Hematopoietic multipotent progenitor cell treated with erythropoietin and hydrocortisone succinate and interleukin-3 and kit ligand, for 6 days (in vitro differentiated cells): Measurements from ENCODE around the gene HOXB1.
A peak's percentile ranks its signal among the peaks of the same experiment; 100 is the strongest.
"Not testable (repeated sequence)": the region's sequence is repeated elsewhere in the genome, so short reads cannot be mapped to it uniquely, and the experiment has no call there.

Source experiments
- DNase-seq: peaks from one replicate; pipeline ENCODE4 v3.0.0-alpha.2; 2015

HOXB1 gene

DNA sequence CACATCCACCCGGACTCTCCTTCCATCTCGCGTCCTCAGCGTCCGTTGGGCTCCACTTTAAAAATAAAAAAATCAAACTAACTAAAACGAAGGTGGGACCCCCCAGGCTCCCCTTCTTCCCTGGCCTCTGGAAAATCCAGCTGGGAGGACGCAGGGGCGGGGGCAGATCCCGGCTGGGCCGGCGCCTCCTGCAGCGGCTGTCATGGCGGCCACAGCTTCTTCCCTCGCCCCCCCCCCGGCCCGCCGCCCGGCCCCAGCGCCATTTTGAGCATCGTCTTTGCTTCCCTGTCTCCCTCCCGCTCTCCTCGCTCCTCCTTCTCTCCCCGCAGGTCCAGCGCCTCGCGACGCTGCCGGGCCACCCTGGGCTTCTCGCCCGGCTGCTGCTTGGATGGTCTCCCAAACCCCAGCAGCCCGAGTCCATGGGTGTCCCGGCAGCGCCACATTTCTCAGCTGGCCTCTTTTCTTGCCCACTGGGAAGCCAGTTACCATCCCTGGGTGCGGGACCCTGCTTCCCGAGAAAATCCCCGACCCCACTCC is 10.8 kb upstream of the HOXB1 start:
- peak; percentile 70 for DNase-seq

DNA sequence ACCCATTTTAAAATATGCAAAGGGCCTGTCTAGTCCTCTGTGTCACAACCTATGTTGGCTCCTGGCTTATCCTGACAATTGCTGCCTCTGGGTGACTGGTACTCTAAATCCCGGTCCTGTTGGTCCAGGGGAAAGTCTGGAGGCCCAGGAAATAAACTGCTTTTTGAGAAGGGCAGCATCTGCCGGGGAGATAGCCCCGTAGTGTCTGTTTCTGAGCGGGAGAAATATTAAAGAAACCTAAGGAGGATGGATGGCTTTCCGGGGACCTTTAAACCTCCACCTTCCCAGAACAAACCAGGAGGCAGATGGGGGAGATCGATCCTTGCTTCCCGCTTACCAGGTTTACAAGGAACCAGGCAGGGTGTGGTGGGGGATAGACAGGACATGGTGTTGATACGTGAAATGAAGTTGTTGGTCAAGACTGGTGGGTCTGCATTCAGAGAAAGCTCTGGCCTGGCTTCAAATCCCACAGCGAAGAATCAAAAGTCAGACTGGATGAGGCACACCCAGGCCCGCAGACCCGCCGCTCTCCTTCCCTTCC is 10.3 kb upstream of the HOXB1 start:
- DNase-seq = peak; percentile 44

DNA sequence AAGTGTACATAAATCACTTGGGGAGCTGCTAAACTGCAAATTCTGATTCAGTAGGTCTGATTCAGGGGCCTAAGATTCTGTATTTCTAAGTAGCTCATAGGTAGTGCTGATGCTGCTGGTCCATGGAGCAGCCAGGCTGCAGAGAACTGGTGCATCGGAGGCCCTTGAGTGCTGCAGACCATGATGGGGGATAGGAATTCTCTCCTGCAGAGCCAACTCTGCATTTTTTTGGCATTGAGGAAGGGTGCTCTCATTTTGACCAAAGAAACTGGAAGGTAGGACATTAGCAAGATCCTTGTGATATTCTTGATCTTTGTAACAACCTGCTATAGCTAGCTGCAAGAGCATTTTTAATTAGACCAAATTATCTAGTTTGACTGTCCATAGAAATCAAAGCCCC is 9.4 kb upstream of the HOXB1 start:
- no peak for DNase-seq

DNA sequence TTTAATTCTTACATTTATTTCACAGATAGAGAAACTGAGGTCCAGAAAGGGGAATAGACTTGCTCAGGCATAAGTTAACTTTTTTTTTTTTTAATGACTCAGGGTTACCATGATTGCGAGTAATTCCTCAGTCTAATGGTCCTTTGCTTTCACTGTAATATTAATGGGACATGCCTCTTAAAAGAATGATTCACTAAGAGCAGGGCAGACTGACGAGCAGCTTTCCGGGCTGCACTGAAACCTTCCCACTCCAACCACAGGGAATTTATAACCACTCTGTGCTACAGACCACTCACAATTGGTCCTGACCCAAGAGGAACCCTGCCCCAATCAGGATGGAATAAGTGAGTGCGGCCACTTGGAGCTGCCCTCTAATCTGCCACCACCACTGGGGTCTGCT is 8.4 kb upstream of the HOXB1 start:
- no peak for DNase-seq

DNA sequence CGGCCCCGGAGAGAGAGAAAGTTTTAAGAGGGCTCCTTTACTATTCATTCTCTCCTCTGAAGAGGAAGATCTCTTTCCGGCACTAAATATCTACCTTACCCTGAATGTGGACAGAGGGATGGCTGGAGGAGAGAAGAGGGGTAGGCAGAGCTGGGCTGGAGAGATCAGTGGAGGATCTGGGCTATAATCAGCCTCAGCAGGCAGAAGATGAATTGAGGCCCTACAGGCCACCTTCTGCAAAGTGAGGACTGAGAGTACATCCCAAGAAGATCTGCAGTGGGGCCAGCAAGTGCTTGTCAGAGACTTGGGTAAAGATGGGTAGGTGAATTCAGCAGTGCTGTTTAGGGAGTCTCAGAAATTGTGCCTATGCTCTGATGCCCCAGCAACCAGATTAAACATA is 6.5 kb upstream of the HOXB1 start:
- no peak for DNase-seq

DNA sequence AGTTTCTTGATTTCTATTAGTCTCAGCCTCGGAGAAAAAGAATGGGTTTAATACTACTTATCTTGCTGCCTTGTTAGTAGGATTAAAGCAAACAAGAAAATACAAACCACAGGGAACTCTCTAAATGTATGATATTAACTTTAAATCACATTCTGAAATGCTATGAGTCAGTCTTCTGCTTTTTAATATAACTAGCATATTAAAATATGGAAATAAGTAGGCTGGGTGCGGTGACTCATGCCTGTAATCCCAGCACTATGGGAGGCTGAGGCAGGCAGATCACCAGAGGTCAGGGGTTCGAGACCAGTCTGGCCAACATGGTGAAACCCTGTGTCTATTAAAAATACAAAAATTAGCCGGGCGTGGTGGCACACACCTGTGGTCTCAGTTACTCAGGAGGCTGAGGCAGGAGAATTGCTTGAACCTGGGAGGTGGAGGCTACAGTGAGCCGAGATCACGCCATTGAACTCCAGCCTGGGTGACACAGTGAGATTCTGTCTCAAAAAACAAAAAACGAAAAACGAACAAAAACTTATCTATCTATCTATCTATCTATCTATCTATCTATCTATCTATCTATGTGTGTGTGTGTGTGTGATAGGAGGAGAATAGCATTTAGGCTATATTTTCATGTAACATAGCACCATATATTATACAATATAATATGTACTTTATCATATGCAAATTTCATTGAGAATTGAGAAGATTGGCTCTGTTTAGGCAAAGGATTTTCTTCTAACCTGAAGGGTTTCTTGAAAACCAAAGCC is 5.2 kb upstream of the HOXB1 start:
- DNase-seq = not testable (repeated sequence)

DNA sequence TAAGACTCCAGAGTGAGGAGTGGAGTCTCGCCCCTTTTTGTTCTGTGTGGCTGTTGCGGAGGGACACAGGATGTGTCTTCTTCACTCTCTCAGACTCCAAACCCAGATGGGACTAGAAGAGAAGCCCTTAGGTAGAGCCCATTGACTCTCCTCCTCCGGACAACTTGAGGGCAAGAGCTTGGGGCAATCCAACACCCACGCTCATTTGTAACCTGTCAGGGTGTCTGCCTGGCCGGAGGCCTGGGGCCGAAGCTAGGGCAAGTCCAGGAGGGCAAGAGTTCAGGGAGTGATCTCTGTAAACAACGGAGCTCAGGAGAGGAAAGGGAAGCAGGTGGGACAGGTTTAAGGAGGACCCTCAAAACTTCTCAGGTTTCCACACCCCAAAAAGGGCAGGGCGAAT is 1.4 kb upstream of the HOXB1 start:
- no peak for DNase-seq

DNA sequence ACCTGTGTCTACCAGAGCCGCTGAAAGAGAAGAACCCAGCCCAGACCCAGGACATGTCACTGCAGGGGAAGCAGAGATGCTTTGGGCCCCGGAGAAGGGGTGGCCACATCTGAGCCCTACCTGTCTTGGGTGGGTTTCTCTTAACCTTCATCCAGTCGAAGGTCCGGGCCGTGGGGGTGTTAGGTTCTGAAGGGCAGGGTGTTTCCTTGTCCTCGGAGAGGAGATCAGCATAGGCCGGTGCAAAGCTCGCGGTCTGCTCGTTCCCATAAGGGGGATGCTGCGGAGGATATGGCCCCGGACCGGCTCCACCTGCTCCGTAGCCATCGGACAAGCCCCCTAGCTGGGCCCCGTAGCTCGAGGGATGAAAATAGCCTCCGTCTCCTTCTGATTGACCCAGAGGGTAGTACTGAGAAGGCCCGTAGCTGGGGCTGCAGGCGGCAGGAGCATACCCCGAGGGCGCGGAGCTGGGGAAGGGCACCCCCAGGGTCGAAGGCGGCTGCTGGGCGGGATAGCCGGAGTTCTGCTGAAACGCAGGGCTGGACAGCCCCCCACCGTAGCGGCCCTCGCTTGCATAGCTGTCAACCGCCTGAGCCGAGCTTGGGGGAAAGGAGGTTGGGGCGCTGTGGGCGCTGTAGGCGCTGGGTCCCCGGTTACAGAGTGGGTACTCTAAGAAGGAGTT is 464 bp downstream of the HOXB1 start:
- no peak for DNase-seq

DNA sequence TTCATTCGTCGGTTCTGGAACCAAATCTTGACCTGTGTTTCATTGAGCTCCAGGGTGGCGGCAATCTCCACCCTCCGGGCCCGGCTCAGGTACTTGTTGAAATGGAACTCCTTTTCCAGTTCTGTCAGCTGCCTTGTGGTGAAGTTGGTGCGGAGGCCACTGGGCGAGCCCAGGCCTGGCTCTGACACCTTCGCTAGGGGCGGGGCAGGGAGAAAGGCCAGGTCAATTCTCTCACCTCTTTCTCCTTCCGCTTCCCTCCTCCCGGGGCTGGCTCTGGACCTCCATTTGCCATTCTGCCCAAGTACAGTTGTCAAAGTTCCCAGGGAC is 1.2 kb downstream of the HOXB1 start:
- no peak for DNase-seq

DNA sequence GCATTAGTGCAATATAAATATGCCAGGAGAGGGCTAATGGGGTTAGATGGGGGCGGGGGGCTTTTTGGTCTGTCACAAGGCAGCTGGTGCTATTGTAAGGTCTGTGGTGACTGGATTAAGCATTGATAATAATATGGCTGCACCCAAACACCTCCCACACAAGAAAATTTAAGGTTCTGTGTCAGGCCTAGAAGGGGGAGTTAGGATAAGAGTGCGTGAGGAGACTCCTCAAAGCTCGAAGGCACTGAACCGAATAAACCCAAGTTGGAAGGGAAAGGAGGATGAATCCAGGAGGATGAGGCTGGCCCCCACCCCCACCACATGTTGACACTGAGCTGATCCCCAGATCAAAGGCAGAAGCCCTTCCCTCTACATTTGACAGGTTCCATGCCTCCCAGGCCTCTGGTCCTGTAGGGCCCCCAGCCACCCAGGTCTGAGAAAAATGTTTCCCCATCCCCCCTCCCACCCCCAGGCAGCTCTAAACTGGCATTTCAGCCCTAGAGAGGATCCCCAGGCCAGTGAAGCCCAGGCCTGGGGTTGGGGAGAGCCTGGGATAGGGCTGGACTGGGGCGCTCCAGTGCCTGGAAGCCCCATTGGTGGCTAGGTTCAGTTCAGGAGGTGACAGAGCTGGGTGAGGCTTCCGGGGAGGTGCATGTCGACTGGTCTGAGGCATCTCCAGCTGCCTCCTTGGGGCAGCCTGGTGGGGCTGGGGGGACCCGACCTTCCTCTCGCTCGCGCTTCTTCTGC is 1.7 kb downstream of the HOXB1 start:
- DNase-seq = no peak

DNA sequence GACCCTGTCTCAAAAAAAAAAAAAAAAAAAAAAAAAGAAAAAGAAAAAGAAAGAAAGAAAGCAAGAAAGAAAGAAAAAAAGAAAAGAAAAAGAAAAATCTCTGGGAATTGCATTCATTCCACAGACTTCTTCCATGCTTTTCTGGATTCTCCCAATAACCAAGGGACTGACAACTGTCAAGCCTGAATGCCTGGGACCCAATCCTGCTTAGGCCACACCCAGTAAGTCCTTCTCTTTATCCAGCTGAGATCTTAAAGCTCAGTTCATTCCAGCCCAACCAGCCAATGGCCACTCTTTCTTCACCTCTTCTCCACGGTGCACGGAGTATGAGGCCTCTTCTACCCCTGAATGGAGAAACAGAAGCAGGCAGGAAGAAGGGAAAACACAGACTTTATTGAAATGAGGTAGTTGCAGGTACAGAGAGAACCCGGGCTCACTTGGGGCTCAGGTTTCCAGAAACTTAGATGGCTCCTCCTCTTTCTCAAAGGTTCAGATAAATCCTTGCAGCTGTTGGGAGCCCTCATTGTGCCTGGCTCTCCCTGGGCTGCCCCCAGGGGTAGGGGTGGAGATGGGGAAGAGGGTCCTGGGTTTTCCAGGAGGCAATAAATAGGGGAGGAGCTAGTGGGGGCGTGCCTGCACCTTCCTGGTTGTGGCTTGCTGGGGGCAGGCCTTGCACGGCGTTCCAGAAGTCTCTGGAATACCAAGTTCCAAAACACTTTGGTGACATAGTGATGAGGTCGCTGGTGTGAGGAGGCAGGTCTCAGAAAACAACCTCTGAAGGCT is 2.5 kb downstream of the HOXB1 start:
- DNase-seq = no peak

DNA sequence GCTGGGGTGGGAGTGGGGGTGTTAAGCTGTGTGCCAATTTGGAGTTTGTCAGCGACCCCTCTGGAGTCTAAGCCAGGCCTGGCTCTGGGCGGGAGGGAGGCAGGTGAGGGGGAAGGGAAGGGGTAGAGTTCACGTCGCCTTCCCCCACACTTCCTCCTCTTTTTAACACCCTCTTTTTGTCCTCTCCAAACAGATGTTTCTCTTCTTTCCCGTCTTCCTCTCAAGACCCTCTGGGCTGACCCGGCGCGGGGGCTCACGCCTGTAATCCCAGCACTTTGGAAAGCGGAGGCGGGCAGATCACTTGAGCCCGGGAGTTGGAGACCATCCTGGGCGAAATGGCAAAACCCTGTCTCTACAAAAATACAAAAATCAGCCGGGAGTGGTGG is 3.3 kb downstream of the HOXB1 start:
- no peak for DNase-seq

DNA sequence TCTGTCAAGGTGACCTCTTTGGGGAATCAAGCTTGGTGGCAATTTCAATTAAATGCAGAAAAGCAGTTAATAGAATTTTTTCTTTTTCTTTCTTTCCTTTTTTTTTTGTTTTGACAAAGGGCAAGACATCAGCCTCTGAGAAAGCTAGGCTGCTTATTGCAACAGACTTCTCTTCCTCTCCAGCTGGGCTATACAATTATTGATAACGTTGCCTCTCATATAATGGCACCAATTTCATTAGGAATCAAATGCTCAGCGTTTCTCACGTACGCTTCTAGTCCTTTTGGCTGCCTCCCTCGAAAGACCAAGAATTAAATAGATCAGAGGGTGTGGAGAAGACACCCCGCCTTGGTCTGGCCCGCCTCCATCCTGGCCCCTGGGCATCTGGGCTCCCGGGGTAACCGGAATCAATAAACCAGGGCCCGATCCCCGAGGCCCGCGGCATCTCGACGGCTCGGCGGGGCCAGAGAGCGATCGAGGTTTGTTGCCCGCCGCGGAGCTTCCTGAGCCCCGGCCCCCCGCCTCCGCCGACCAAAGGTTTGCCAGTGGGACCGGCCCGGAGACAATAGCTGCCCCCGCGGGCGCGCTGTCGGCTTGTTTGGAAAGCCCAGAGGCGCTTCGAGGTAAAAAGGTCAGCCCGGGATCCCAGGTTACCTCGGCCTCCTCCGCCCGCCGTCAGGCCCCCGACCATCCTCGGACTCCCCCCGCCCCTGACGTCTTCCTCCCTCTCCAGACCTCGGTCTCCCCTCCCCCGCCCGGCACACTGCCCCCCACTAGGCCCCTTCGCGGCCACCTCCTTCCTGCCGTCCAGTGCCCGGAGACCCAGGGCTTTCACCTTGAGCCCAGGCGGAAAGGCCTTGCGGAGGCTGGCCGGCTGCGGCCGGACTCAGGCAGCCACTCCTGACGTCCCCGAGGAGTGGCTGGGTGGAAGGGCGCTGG is 3.9 kb downstream of the HOXB1 start:
- DNase-seq = no peak

DNA sequence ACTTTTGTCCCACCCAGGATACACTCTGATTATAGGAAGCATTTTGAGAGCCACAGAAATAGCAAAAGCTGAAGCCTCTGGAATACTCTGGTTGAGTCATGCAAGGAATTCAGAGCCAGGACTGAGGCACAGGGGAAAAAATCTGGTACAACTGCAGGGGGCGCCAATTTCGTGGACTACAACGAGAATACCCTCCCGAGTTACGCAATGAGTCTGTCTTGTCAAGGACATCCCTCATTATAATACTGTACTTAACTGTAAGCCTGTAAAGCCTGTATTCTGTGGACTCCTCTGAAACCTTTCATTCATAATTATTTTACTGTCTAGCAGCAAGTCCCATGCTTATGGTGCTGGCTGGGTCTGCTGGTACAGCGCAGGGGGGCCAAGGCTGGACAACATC is 7.8 kb downstream of the HOXB1 start:
- DNase-seq = peak; percentile 19

DNA sequence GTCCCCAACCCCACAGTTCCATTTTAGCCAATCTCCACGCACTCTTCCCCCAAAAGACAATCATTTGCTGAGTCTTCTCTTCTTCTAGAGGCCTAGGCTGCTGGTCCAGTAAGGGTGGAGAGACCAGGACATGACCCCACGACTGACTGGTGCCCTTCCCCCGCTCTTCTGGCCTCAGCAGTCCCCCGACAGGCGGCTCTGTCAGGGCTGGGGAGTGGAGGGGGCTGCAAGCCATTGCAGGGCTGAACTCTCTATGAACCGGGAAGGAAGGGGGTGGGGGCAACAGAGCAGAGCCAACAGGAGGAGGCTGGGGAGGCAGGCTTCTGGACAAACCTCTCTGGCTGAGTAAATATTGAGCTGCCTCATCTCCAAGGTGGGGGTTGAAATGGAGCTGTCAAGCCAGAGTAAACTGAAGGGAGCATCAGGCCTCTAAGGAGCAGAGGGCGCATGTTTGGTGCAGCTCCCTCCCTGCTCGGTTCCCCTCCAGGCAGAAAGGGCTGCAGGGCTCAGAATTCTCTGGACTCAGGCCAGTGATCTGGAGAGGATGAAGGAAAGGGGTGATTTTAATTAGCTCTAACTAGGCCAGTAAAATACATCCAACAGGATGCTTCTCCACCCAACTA is 8.7 kb downstream of the HOXB1 start:
- DNase-seq = no peak

DNA sequence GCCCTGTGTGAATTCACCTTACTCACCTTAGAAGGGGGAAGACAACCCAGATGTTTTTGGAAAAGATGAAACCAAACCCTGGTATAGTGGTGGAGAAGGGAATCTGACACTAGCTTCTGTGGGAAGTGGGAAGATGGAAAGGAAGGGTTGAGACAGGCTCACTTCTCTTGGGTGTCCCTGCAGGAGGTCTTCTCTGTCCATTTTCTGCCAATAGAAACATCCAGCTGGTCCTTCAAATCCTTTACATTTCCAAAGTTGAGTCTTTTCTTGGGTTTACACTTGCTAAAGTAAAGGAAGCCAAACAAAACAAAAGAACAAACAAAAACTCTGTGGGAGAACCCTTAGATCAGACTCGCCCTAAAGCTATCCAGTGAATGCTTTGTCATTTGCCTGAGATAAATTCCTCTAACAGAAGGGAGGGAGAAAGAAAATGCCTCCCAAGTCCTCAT is 10.2 kb downstream of the HOXB1 start:
- no peak for DNase-seq

DNA sequence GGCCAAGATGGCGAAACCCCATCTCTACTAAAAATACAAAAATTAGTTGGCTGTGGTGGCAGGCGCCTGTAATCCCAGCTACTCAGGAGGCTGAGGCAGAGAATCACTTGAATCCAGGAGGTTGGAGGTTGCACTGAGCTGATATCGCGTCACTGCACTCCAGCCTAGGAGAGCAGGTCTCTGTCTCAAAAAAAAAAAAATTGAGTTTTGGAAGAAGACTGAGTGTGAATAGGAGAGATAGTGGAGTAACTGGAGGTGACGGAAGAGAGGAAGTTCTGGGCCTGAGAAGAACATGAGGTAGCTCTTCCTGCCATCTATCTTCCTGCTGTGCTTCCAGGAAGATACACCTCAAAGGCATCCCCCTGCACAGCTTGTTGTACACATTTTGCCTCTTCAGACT is 11.4 kb downstream of the HOXB1 start:
- DNase-seq = no peak

DNA sequence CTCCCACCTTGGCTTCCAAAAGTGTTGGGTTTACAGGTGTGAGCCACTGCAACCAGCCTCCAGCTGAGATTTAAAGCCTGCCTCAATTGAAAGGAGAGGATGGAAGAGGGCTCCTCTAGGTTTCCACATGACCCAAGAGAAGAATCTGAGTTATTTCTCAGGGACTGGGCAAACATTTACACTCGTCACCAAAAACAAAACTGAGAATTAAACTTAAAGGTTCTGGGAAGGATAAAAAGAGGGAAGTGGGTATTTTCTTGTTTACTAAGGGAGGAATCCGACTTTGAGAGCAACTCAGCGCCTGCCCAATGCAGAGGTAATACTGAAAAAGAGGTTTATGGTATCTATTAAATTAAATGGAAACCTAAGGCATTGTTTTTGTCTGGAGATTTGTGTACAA is 13.3 kb downstream of the HOXB1 start:
- DNase-seq = no peak

DNA sequence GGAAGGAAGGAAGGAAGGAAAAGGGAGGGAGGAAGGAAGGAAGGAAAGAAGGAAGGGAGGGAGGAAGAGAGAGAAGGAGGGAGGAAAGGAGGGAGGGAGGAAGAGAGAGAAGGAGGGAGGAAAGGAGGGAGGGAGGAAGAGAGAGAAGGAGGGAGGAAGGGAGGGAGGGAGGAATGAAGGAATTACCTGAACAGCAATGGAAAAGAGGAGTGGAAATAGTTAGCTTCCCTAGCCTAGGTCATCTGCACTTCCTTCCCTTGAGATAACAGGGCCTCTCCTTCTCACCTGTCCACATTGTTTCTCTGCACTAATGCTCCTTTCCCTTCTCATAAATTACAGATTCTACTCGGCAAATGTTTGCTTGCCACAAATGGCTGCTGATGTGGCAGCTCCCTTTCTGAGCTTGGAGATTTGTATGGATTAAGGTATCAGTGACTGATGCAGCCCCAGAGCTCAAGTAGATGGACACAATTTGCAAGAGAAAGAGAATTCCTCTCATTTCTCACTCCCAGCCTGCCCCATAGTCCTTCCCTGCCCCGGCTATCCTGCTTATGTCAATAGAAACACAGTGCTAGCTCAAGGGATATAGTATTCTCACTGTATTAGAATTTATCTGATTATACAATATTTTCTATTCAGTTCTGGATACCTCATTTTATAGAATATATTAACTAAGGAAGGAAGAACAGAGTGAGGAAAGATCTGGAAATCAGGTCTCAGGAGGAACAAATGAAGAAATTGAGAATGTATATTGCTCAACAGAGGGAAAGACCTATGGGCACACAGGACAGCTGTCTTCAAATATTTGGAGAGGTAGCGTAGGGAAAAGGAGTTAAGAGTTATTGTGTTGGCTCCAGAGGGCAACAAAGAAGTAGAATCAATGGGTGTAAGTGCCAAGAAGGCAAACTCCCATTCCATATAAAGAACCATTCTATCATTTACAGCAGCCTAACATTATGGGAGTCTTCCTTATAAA is 14.6 kb downstream of the HOXB1 start:
- DNase-seq = no peak

DNA sequence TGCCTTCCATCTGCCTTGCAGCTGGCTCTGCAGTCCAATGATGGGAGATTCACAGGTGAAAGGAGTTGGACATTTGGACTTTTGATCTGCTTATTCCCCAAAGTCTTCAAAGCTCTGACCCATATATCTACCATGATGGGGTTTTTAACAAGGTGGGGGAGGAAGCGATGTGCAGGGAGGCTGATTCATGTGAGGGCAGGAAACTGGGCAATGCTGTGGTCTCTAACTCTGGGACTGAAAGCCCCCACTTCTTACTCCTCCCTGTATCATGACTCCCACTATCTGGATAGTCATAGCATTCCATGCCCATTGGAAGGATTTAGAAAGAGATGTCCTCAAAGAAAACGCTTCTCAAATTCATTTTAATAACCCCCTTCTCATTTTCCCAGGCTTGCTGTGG is 16.3 kb downstream of the HOXB1 start:
- no peak for DNase-seq
